HepG2 (cell line): ENCODE data around the gene POLR3GL. TPM values are rescaled to one million over a fixed set of nuclear protein-coding genes. Genes with fewer than 3 reads are reported as not detected.

Experiments used
- ARNT ChIP-seq: fragments of 450-650 bp; IDR thresholded peaks from 2 replicates; pipeline ENCODE4 v1.6.1; 2017
- ARNT2 ChIP-seq: sonication (generic); formaldehyde crosslinking; IDR thresholded peaks from 2 replicates; pipeline ENCODE4 v1.8.0; 2022; ENCODE audit warnings: mild to moderate bottlenecking, low read depth, missing genetic modification reagents, moderate library complexity
- EED ChIP-seq: sonication (generic); formaldehyde crosslinking; IDR thresholded peaks from 2 replicates; pipeline ENCODE4 v1.5.0; 2020; ENCODE audit warnings: mild to moderate bottlenecking, missing genetic modification reagents
- HDAC6 ChIP-seq: fragments of 200-600 bp; sonication (generic); IDR thresholded peaks from 2 replicates; pipeline ENCODE4 v1.7.0; 2017; ENCODE audit warnings: mild to moderate bottlenecking, antibody characterized with exemption, low read length, low read depth
- MIER3 ChIP-seq: IDR thresholded peaks from 2 replicates; pipeline ENCODE4 v1.6.1; 2016; ENCODE audit warnings: missing compliant biosample characterization, borderline replicate concordance
- NFE2L1 ChIP-seq: sonication (generic); formaldehyde crosslinking; IDR thresholded peaks from 2 replicates; pipeline ENCODE4 v1.4.0; 2020; ENCODE audit warnings: missing genetic modification reagents, mild to moderate bottlenecking, borderline replicate concordance
- SP2 ChIP-seq: sonication (generic); formaldehyde crosslinking; IDR thresholded peaks from 2 replicates; pipeline ENCODE4 v1.5.1; 2020; ENCODE audit warnings: mild to moderate bottlenecking, missing genetic modification reagents
- TBP ChIP-seq: sonication (generic); formaldehyde crosslinking; IDR thresholded peaks from 2 replicates; pipeline ENCODE4 v1.5.0; 2020; ENCODE audit warnings: missing genetic modification reagents
- TEAD2 ChIP-seq: sonication (generic); formaldehyde crosslinking; IDR thresholded peaks from 2 replicates; pipeline ENCODE4 v1.9.0; 2021; ENCODE audit warnings: missing genetic modification reagents
- ZC3H13 ChIP-seq: sonication (generic); formaldehyde crosslinking; IDR thresholded peaks from 2 replicates; pipeline ENCODE4 v1.8.1; 2023; ENCODE audit warnings: mild to moderate bottlenecking, missing genetic modification reagents, moderate library complexity
- ZNF30 ChIP-seq: sonication (generic); formaldehyde crosslinking; IDR thresholded peaks from 2 replicates; pipeline ENCODE4 v1.5.0; 2020; ENCODE audit warnings: mild to moderate bottlenecking, missing genetic modification reagents
- ZNF354B ChIP-seq: sonication (generic); formaldehyde crosslinking; IDR thresholded peaks from 2 replicates; pipeline ENCODE4 v1.8.0; 2022; ENCODE audit warnings: mild to moderate bottlenecking, missing genetic modification reagents
- ZNF446 ChIP-seq: sonication (generic); formaldehyde crosslinking; IDR thresholded peaks from 2 replicates; pipeline ENCODE4 v1.5.0; 2020; ENCODE audit warnings: mild to moderate bottlenecking, missing genetic modification reagents
- ZNF589 ChIP-seq: sonication (generic); formaldehyde crosslinking; conservative IDR thresholded peaks from 2 replicates; pipeline ENCODE4 v1.8.0; 2022; ENCODE audit warnings: mild to moderate bottlenecking, moderate library complexity, missing genetic modification reagents
- ZNF672 ChIP-seq: sonication (generic); formaldehyde crosslinking; IDR thresholded peaks from 2 replicates; pipeline ENCODE4 v1.8.1; 2022; ENCODE audit warnings: missing genetic modification reagents
- ZNF703 ChIP-seq: sonication (generic); formaldehyde crosslinking; IDR thresholded peaks from 2 replicates; pipeline ENCODE4 v1.5.1; 2020; ENCODE audit warnings: missing genetic modification reagents, mild to moderate bottlenecking, moderate library complexity, borderline replicate concordance
- polyA plus RNA-seq, 8 experiments: library from polyadenylated mRNA; depleted of rRNA in 3 of 8; stranded (reverse) in 7 of 8; unstranded in 1 of 8; fragments of >200 nt; fragmentation: Illumina TruSeq in 4 of 8; extraction: Trizol in 4 of 8; gene quantifications; 2 replicates each; pipeline versions ENCODE4 v1.2.1 to v1.2.3, GENCODE V29; 2011 to 2016; ENCODE audit warnings: low read depth in 4 of 8, missing spikeins in 1 of 8, mixed read lengths in 1 of 8; ENCODE audit not compliant: insufficient read depth in 1 of 8
- total RNA-seq, 5 experiments: library from RNA; depleted of rRNA; stranded (reverse); fragments of >200 nt; fragmentation: Illumina TruSeq; extraction: Trizol; gene quantifications; 2 replicates each; pipeline ENCODE4 v1.2.3, GENCODE V29; 2016; ENCODE audit warnings: low read depth in 1 of 5
- TF ChIP-seq, protein P1 (sequence below): IDR thresholded peaks from 2 replicates; pipeline ENCODE4 v1.6.1; 2016; ENCODE audit warnings: low read depth
- TF ChIP-seq, protein P2 (sequence below): sonication (generic); formaldehyde crosslinking; IDR thresholded peaks from 2 replicates; pipeline ENCODE4 v1.5.0; 2020; ENCODE audit warnings: missing genetic modification reagents, mild to moderate bottlenecking, borderline replicate concordance
- TF ChIP-seq, protein P3 (sequence below): sonication (generic); formaldehyde crosslinking; IDR thresholded peaks from 2 replicates; pipeline ENCODE4 v1.8.0; 2022; ENCODE audit warnings: missing genetic modification reagents, mild to moderate bottlenecking, borderline replicate concordance
- TF ChIP-seq, protein P4 (sequence below): sonication (generic); formaldehyde crosslinking; IDR thresholded peaks from 2 replicates; pipeline ENCODE4 v1.8.1; 2023; ENCODE audit warnings: missing genetic modification reagents, mild to moderate bottlenecking, borderline replicate concordance
- TF ChIP-seq, protein P5 (sequence below): sonication (generic); formaldehyde crosslinking; IDR thresholded peaks from 2 replicates; pipeline ENCODE4 v1.4.0; 2020; ENCODE audit warnings: missing genetic modification reagents
- TF ChIP-seq, protein P6 (sequence below): fragments of 450-650 bp; IDR thresholded peaks from 2 replicates; pipeline ENCODE4 v1.6.1; 2016

POLR3GL gene
- total and polyA plus RNA-seq, 2 of the 13 experiments (the other 11 are each of a cell fraction or from before 2014, with no cell fraction given): 11.5 to 12.4 TPM

DNA sequence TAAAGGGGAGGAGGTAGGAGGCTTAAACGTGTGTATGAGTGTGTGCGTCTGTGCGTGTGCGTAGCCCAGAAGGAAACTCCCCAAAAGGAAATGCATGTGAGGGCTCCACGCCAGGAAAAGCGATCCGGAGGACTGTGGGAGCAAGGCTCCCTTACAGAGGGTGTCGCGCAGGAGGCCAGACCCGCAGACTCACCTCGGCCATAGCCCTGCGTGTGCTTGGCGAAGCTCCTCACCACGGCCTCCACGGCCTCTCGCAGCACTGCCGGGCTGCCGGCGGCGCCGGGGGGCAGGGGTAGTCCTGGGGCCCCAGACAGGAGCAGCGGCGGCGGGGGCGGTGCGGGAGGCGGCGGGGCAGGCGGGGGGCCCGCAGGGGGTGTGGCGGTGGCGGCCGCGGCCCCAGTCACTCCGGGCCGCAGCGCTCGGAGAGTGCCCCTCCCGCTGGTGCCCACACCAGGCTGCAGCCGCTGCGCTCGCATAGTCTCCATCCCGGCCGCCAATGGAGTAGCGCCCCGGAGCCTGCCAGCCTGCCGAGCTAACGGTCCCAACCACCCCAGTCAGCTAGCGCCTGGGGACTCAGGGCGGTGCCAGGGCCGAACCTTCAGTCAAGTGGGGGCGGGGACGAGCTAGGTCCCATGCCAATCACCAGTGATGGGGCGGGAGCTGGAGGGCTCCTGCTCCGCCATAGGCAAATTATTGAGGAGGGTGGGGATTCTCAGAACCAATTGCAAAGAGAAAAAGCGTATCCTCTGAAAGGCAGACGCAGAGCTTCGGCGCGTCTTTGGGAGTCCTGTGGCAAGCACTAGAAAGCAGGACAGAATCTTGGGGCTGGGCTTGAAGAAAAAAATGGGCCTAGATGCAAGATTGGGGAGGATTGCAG is 6.8 kb upstream of the POLR3GL start, which contains the start of gene LIX1L (continued):
- TF ChIP-seq MIER3 (CRISPR knock-in tag): no peak
- TF ChIP-seq ZNF672: no peak
- peak; percentile 87 for TF ChIP-seq SP2 (CRISPR knock-in tag)
- TF ChIP-seq ZNF446 (CRISPR knock-in tag): no peak
- no peak for TF ChIP-seq TEAD2
- TF ChIP-seq, protein P1, sequence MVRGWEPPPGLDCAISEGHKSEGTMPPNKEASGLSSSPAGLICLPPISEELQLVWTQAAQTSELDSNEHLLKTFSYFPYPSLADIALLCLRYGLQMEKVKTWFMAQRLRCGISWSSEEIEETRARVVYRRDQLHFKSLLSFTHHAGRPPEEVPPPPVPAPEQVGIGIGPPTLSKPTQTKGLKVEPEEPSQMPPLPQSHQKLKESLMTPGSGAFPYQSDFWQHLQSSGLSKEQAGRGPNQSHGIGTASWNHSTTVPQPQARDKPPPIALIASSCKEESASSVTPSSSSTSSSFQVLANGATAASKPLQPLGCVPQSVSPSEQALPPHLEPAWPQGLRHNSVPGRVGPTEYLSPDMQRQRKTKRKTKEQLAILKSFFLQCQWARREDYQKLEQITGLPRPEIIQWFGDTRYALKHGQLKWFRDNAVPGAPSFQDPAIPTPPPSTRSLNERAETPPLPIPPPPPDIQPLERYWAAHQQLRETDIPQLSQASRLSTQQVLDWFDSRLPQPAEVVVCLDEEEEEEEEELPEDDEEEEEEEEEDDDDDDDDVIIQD (CRISPR knock-in tag): no peak
- TF ChIP-seq, protein P2, sequence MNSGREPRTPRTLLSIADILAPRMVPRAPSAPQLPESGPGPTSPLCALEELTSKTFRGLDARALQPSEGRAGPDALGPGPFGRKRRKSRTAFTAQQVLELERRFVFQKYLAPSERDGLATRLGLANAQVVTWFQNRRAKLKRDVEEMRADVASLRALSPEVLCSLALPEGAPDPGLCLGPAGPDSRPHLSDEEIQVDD: no peak
- TF ChIP-seq, protein P3, sequence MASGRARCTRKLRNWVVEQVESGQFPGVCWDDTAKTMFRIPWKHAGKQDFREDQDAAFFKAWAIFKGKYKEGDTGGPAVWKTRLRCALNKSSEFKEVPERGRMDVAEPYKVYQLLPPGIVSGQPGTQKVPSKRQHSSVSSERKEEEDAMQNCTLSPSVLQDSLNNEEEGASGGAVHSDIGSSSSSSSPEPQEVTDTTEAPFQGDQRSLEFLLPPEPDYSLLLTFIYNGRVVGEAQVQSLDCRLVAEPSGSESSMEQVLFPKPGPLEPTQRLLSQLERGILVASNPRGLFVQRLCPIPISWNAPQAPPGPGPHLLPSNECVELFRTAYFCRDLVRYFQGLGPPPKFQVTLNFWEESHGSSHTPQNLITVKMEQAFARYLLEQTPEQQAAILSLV (CRISPR knock-in tag): no peak
- TF ChIP-seq ARNT2 (CRISPR knock-in tag): peak; percentile 56; the same call in 1 of the 2 replicates
- TF ChIP-seq ZNF354B (CRISPR knock-in tag): no peak; the same call in 1 of the 2 replicates
- no peak for TF ChIP-seq TBP (CRISPR knock-in tag)
- TF ChIP-seq, protein P4, sequence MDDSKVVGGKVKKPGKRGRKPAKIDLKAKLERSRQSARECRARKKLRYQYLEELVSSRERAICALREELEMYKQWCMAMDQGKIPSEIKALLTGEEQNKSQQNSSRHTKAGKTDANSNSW (CRISPR knock-in tag): no peak
- no peak for TF ChIP-seq NFE2L1 (CRISPR knock-in tag)
- TF ChIP-seq, protein P5, sequence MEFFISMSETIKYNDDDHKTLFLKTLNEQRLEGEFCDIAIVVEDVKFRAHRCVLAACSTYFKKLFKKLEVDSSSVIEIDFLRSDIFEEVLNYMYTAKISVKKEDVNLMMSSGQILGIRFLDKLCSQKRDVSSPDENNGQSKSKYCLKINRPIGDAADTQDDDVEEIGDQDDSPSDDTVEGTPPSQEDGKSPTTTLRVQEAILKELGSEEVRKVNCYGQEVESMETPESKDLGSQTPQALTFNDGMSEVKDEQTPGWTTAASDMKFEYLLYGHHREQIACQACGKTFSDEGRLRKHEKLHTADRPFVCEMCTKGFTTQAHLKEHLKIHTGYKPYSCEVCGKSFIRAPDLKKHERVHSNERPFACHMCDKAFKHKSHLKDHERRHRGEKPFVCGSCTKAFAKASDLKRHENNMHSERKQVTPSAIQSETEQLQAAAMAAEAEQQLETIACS (CRISPR knock-in tag): no peak
- TF ChIP-seq ZC3H13 (CRISPR knock-in tag): no peak
- TF ChIP-seq EED (CRISPR knock-in tag): no peak
- TF ChIP-seq, protein P6, sequence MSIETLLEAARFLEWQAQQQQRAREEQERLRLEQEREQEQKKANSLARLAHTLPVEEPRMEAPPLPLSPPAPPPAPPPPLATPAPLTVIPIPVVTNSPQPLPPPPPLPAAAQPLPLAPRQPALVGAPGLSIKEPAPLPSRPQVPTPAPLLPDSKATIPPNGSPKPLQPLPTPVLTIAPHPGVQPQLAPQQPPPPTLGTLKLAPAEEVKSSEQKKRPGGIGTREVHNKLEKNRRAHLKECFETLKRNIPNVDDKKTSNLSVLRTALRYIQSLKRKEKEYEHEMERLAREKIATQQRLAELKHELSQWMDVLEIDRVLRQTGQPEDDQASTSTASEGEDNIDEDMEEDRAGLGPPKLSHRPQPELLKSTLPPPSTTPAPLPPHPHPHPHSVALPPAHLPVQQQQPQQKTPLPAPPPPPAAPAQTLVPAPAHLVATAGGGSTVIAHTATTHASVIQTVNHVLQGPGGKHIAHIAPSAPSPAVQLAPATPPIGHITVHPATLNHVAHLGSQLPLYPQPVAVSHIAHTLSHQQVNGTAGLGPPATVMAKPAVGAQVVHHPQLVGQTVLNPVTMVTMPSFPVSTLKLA: no peak
- no peak for TF ChIP-seq ZNF30 (CRISPR knock-in tag)
- no peak for TF ChIP-seq HDAC6
- no peak for TF ChIP-seq ZNF703 (CRISPR knock-in tag)
- no peak for TF ChIP-seq ARNT
- no peak for TF ChIP-seq ZNF589 (CRISPR knock-in tag)
